ENCODE data around the gene SLC45A1. TPM values are rescaled to one million over a fixed set of nuclear protein-coding genes. Genes with fewer than 3 reads are reported as not detected.
A peak's percentile ranks its signal among the peaks of the same experiment; 100 is the strongest.

The SLC45A1 gene
- total RNA-seq, 1 donor from 2014 or later, result 2.5 TPM

- Mint-ChIP-seq H3K4me3 (no peak overlapping the region), H3K27ac (ENCODE audit: unreplicated experiment) (no peak overlapping the region), H3K36me3 (ENCODE audit: low read depth) (peaks cover 13% of the 10 kb centered on the region), H3K27me3 (ENCODE audit: low read depth) (no peaks in the 10 kb centered on the region), H3K9me3 (no peaks in the 10 kb centered on the region), H3K4me1 (peaks cover 5% of the 10 kb centered on the region)
- no peak for TF ChIP-seq CTCF (conservative IDR thresholded peaks at IDR 0.05)
- DNase-seq (ENCODE audit: low read depth, low spot score), result no peak
Measured at GRCh38 chr1:8360493-8361197, 42.7 kb downstream of the SLC45A1 start.

- DNase-seq (ENCODE audit: low read depth, low spot score), result no peak
- Mint-ChIP-seq H3K36me3 (ENCODE audit: low read depth) (peaks cover 11% of the 10 kb centered on the region), H3K4me3 (no peak overlapping the region), H3K27me3 (ENCODE audit: low read depth) (no peaks in the 10 kb centered on the region), H3K4me1 (peaks cover 10% of the 10 kb centered on the region), H3K27ac (ENCODE audit: unreplicated experiment) (peak overlapping the region; percentile 91), H3K9me3 (no peaks in the 10 kb centered on the region)
- no peak for TF ChIP-seq CTCF (conservative IDR thresholded peaks at IDR 0.05)
Measured at GRCh38 chr1:8361198-8361849, 43.4 kb downstream of the SLC45A1 start.

- H3K9me3 Mint-ChIP-seq, result no peaks in the 10 kb centered on the region
Measured at GRCh38 chr1:8362701-8363101, 44.8 kb downstream of the SLC45A1 start.

GRCh38 chr1:8363186-8363766, 45.4 kb downstream of the SLC45A1 start:
- no peaks in the 10 kb centered on the region for H3K27me3 Mint-ChIP-seq (ENCODE audit: low read depth)
- no peak for DNase-seq (ENCODE audit: low read depth, low spot score)
- H3K36me3 Mint-ChIP-seq (ENCODE audit: low read depth), result peaks cover 7% of the 10 kb centered on the region
- H3K4me3 Mint-ChIP-seq, result no peak overlapping the region
- no peak for TF ChIP-seq CTCF (conservative IDR thresholded peaks at IDR 0.05)
- no peak overlapping the region for H3K27ac Mint-ChIP-seq (ENCODE audit: unreplicated experiment)
- peaks cover 28% of the 10 kb centered on the region for H3K4me1 Mint-ChIP-seq
- H3K9me3 Mint-ChIP-seq, result no peaks in the 10 kb centered on the region

More at GRCh38 chr1:8362701-8363101, 44.8 kb downstream of the SLC45A1 start:
- no peak for TF ChIP-seq CTCF (conservative IDR thresholded peaks at IDR 0.05)
- Mint-ChIP-seq H3K4me3 (no peak overlapping the region), H3K4me1 (peaks cover 22% of the 10 kb centered on the region), H3K27ac (ENCODE audit: unreplicated experiment) (no peak overlapping the region), H3K27me3 (ENCODE audit: low read depth) (no peaks in the 10 kb centered on the region), H3K36me3 (ENCODE audit: low read depth) (peaks cover 7% of the 10 kb centered on the region)
- no peak for DNase-seq (ENCODE audit: low read depth, low spot score)

GRCh38 chr1:8363767-8364301, 45.9 kb downstream of the SLC45A1 start:
- DNase-seq (ENCODE audit: low read depth, low spot score), result no peak
- Mint-ChIP-seq H3K27me3 (ENCODE audit: low read depth) (no peaks in the 10 kb centered on the region), H3K27ac (ENCODE audit: unreplicated experiment) (no peak overlapping the region), H3K4me1 (peaks cover 31% of the 10 kb centered on the region), H3K4me3 (no peak overlapping the region), H3K36me3 (ENCODE audit: low read depth) (peaks cover 7% of the 10 kb centered on the region), H3K9me3 (no peaks in the 10 kb centered on the region)
- TF ChIP-seq CTCF (conservative IDR thresholded peaks at IDR 0.05), result no peak
